Measurements from ENCODE around the gene OBSL1. TPM values are rescaled to one million over a fixed set of nuclear protein-coding genes. Genes with fewer than 3 reads are reported as not detected.

OBSL1 gene
- total RNA-seq, 3 donors from 2014 or later (not counting 1 experiment from before 2014, with no cell fraction given): 0.07 to 8.8 (median 0.32) TPM

- TF ChIP-seq, protein P1, sequence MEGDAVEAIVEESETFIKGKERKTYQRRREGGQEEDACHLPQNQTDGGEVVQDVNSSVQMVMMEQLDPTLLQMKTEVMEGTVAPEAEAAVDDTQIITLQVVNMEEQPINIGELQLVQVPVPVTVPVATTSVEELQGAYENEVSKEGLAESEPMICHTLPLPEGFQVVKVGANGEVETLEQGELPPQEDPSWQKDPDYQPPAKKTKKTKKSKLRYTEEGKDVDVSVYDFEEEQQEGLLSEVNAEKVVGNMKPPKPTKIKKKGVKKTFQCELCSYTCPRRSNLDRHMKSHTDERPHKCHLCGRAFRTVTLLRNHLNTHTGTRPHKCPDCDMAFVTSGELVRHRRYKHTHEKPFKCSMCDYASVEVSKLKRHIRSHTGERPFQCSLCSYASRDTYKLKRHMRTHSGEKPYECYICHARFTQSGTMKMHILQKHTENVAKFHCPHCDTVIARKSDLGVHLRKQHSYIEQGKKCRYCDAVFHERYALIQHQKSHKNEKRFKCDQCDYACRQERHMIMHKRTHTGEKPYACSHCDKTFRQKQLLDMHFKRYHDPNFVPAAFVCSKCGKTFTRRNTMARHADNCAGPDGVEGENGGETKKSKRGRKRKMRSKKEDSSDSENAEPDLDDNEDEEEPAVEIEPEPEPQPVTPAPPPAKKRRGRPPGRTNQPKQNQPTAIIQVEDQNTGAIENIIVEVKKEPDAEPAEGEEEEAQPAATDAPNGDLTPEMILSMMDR (IDR thresholded peaks at IDR 0.05): no peak
- no peaks in the 10 kb centered on the region for H3K9me3 Mint-ChIP-seq
- intact Hi-C loops (cut with micrococcal nuclease): loop anchor here (1.0 kb wide), 2 partner anchors 19 to 101 kb away; no protein-coding TSS in a partner anchor
These were observed 30.4 kb downstream of the OBSL1 start for GRCh38 chr2:219540784-219541504.

DNA sequence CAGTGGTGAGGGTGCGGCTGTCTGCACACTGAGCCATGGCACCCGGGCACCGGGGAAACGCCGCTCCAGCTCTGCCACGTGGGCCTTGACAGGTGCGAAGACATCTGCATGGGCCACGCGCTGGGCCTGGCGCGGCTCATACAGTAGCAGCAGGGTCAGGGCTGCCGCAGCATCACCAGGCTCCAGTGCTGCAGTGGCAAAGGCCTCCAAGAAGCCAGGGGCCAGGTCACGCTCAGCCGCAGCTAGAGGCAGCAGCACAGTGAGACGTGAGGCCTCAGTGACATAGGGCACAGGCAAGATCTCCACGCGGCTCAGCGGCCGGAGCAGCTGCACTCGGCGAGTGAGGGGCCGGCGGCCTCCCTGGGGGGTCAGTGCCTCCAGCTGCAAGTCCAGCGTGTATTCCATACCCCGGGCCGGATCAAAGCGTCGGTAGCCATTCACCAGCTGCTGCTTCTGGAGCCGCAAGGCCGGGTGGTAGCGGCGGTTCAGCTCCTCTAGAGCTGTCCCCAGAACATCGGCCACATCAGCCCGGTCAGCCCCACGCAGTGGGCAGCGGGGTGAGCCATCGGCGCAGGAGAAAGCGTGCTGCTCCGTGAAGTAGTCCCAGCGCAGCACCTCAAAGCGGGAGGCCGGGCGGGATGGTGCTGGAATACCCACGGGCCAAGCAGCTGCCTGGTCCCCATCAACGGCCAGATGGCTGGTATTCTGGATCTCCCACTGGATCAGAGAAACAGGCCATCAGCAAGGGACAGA is 31.2 kb downstream of the OBSL1 start:
- 93% methylated on average over 46 of the region's 46 CpGs for WGBS (ENCODE audit: insufficient coverage)
- Histone ChIP-seq H3K4me1 (ENCODE audit: control insufficient read depth, insufficient read depth, low read length) (peaks cover 29% of the 10 kb centered on the region), H3K36me3 (ENCODE audit: control insufficient read depth, insufficient read depth, low read length) (no peaks in the 10 kb centered on the region), H3K27me3 (ENCODE audit: control insufficient read depth, insufficient read depth, low read length) (no peaks in the 10 kb centered on the region), H3K9me3 (ENCODE audit: control insufficient read depth, insufficient read depth, low read length) (no peaks in the 10 kb centered on the region), H3K4me3 (ENCODE audit: low read length) (no peak overlapping the region), H3K27ac (ENCODE audit: low read length) (no peak overlapping the region)
- TF ChIP-seq, protein P1 (IDR thresholded peaks at IDR 0.05): no peak
- no peaks in the 10 kb centered on the region for H3K36me3 Mint-ChIP-seq
- DNase-seq: no peak
- H3K4me1 Mint-ChIP-seq: peaks cover 30 to 34% of the 10 kb centered on the region in 2 donors
- ATAC-seq: no peak
- H3K27me3 Mint-ChIP-seq (ENCODE audit: low read depth in 2 of 2): peaks cover 4 to 9% of the 10 kb centered on the region in 2 donors
- intact Hi-C loops (cut with micrococcal nuclease): no loop called here
- peak overlapping the region; percentile 25 for H3K4me3 Mint-ChIP-seq
- no peak overlapping the region for H3K27ac Mint-ChIP-seq
- no peaks in the 10 kb centered on the region for H3K9me3 Mint-ChIP-seq

More at GRCh38 chr2:219540784-219541504, 30.4 kb downstream of the OBSL1 start:
- H3K4me1 ChIP-seq (ENCODE audit: control insufficient read depth, insufficient read depth, low read length): peaks cover 29% of the 10 kb centered on the region
- Mint-ChIP-seq H3K27ac (no peak overlapping the region), H3K4me1 (peaks cover 30 to 34% of the 10 kb centered on the region in 2 donors), H3K36me3 (no peaks in the 10 kb centered on the region), H3K27me3 (ENCODE audit: low read depth in 2 of 2) (peaks cover 5 to 6% of the 10 kb centered on the region in 2 donors), H3K4me3 (peak overlapping the region; percentile 90)
- no peak overlapping the region for H3K4me3 ChIP-seq (ENCODE audit: low read length)
- no peaks in the 10 kb centered on the region for H3K9me3 ChIP-seq (ENCODE audit: control insufficient read depth, insufficient read depth, low read length)
- no peaks in the 10 kb centered on the region for H3K36me3 ChIP-seq (ENCODE audit: control insufficient read depth, insufficient read depth, low read length)
- ATAC-seq (no peak), DNase-seq (no peak)
- no peak overlapping the region for H3K27ac ChIP-seq (ENCODE audit: low read length)
- H3K27me3 ChIP-seq (ENCODE audit: control insufficient read depth, insufficient read depth, low read length): no peaks in the 10 kb centered on the region
- 91% methylated on average over 12 of the region's 12 CpGs for WGBS (ENCODE audit: insufficient coverage)

GRCh38 chr2:219538956-219539788 is 32.2 kb downstream of the OBSL1 start:
- H3K4me3 Mint-ChIP-seq: no peak overlapping the region

More at GRCh38 chr2:219538956-219539788, 32.2 kb downstream of the OBSL1 start:
- H3K36me3 ChIP-seq (ENCODE audit: control insufficient read depth, insufficient read depth, low read length): no peaks in the 10 kb centered on the region
- TF ChIP-seq, protein P1 (IDR thresholded peaks at IDR 0.05): no peak
- no peaks in the 10 kb centered on the region for H3K9me3 ChIP-seq (ENCODE audit: control insufficient read depth, insufficient read depth, low read length)
- H3K4me3 ChIP-seq (ENCODE audit: low read length): no peak overlapping the region
- Mint-ChIP-seq H3K27me3 (ENCODE audit: low read depth in 2 of 2) (peaks cover 0 to 4% of the 10 kb centered on the region in 2 donors), H3K27ac (no peak overlapping the region), H3K9me3 (no peaks in the 10 kb centered on the region), H3K36me3 (no peaks in the 10 kb centered on the region), H3K4me1 (peaks cover 21 to 25% of the 10 kb centered on the region in 2 donors)
- peaks cover 24% of the 10 kb centered on the region for H3K4me1 ChIP-seq (ENCODE audit: control insufficient read depth, insufficient read depth, low read length)
- intact Hi-C loops (cut with micrococcal nuclease): no loop called here
- no peak for DNase-seq
- ATAC-seq: no peak
- no peak overlapping the region for H3K27ac ChIP-seq (ENCODE audit: low read length)
- whole genome bisulfite sequencing (ENCODE audit: insufficient coverage): 94% methylated on average over 32 of the region's 32 CpGs
- H3K27me3 ChIP-seq (ENCODE audit: control insufficient read depth, insufficient read depth, low read length): no peaks in the 10 kb centered on the region
